Left cardiac atrium (tissue), 4 donors: ENCODE measurements around the gene HOXB3. TPM values are rescaled to one million over a fixed set of nuclear protein-coding genes. Genes with fewer than 3 reads are reported as not detected.

ENCODE experiments used
- ATAC-seq, 2 donors: fragments of 200-7000 bp; cut with Tn5 transposase; one replicate each; pipeline ENCODE4 v1.9.1; 2020; ENCODE audit warnings: mild to moderate bottlenecking in 2 of 2, moderate library complexity in 2 of 2
- DNase-seq: peaks from one replicate; pipeline ENCODE4 v3.0.0-alpha.2; 2020
- intact Hi-C, 2 donors: fragments of 100-400 bp; cut with DNase I; formaldehyde crosslinking; loops; one replicate each; pipeline versions ENCODE4 v1.14.1 to v1.15.1; 2022 to 2023
- total RNA-seq, 2 donors: library from RNA; stranded (reverse); fragmentation: NEBNext Ultra II Directional; extraction: Animal tissue kit (Norgen Biotek cat#: 25700); gene quantifications; one replicate each; pipeline ENCODE4 v1.2.1, GENCODE V29; 2021
- donor health status: DM: no; HTN: yes; CAD: no.
- donor health status: DM: no; HTN: yes; CAD: no; lungs with severe emphysema.
- donor health status: DM: yes; HTN: yes; CAD: no.
- donor health status: Dilated cardiomyopathy.

The HOXB3 gene
- total RNA-seq, 2 donors from 2014 or later, result 1.2 to 2.8 TPM

DNA sequence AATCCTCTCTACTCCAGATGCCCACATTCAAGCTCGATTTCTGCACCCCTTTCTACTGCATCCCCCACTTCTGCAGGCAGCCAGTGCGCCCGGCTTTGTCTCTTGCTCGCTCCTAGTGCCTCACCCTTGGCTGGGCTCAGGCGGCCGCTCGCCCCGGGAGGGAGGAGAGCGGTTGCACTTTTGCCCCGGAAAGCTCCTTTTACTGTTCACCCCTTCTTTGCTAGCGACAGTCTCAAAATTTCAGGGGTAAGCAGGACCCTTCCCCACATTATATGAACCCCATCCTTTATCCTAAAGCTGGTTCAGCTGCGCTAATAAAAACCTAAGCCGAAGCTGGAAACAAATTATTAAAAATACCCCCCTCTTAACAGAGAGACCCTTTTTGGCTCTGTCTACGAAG, 2.5 kb upstream of the HOXB3 start:
- DNase-seq (no peak), ATAC-seq (no peak)
- intact Hi-C loops, result loop anchor here in 1 of 2 donors (5.0 kb wide), 1 partner anchor 100 kb away; no protein-coding TSS in a partner anchor

GRCh38 chr17:48592057-48592514, 2.0 kb upstream of the HOXB3 start:
- intact Hi-C loops, result loop anchor here in 1 of 2 donors (5.0 kb wide), 1 partner anchor 100 kb away; no protein-coding TSS in a partner anchor

GRCh38 chr17:48591255-48592056, 1.4 kb upstream of the HOXB3 start:
- DNase-seq, result no peak
- ATAC-seq, result no peak
- intact Hi-C loops, result loop anchor here in 1 of 2 donors (5.0 kb wide), 1 partner anchor 99 kb away; no protein-coding TSS in a partner anchor

More at GRCh38 chr17:48592057-48592514, 2.0 kb upstream of the HOXB3 start:
- DNase-seq, result no peak
- no peak for ATAC-seq

DNA sequence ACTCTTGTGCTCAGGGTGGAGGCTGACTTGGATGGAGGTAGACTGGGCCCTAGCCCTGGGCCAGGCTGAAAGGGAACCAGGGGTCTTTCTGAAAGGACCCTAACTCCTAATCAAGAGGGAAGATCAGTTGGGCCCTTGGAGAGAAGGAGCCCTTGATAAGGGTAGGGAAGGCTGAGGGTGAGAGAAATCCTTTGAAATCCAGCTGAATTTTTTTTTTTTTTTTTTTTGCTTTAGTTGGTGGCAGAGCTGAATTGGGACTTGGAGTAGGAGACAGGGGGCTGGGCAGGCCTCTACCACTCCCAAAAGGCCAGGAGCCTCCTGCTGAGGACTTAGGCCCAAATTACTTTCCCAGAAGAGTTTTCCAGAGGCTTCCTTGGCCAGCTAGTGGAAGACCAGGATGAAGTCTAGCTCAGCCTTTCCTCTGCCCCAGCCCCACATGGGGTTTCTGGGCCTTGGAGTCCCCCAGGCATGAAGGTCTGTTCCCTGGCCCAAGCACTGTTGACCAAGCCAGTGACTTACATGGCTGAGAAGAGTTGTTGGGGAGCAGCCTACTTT, 643 bp upstream of the HOXB3 start:
- DNase-seq, result no peak
- intact Hi-C loops, result loop anchor here in 1 of 2 donors (5.0 kb wide), 1 partner anchor 98 kb away; no protein-coding TSS in a partner anchor
- ATAC-seq, result no peak

GRCh38 chr17:48589060-48589830, 796 bp downstream of the HOXB3 start:
- intact Hi-C loops, result no loop called here
- no peak for ATAC-seq
- no peak for DNase-seq

GRCh38 chr17:48588528-48588927, 1.5 kb downstream of the HOXB3 start:
- intact Hi-C loops, result no loop called here
- DNase-seq (no peak), ATAC-seq (no peak)

DNA sequence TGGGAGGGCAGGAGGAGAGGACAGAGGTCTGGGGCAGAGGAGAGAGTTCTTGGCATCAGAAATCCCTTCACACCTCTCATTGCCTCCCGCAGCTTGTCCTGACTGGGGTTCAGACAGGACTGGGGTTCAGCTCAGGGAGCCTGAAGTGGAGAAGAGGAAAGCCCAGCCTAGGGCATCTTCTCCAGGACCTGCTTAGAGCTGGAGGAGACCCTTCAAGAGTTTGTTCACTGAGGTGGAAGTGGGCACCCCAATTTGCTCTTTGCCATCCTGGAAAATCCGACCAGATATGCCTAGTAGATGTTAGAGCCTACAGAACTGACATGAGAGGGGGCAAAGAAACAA, 2.0 kb downstream of the HOXB3 start:
- intact Hi-C loops, result no loop called here
- ATAC-seq (no peak), DNase-seq (no peak)

- intact Hi-C loops, result no loop called here
- ATAC-seq (no peak), DNase-seq (no peak)
These were observed 2.6 kb downstream of the HOXB3 start for GRCh38 chr17:48587276-48588073.

DNA sequence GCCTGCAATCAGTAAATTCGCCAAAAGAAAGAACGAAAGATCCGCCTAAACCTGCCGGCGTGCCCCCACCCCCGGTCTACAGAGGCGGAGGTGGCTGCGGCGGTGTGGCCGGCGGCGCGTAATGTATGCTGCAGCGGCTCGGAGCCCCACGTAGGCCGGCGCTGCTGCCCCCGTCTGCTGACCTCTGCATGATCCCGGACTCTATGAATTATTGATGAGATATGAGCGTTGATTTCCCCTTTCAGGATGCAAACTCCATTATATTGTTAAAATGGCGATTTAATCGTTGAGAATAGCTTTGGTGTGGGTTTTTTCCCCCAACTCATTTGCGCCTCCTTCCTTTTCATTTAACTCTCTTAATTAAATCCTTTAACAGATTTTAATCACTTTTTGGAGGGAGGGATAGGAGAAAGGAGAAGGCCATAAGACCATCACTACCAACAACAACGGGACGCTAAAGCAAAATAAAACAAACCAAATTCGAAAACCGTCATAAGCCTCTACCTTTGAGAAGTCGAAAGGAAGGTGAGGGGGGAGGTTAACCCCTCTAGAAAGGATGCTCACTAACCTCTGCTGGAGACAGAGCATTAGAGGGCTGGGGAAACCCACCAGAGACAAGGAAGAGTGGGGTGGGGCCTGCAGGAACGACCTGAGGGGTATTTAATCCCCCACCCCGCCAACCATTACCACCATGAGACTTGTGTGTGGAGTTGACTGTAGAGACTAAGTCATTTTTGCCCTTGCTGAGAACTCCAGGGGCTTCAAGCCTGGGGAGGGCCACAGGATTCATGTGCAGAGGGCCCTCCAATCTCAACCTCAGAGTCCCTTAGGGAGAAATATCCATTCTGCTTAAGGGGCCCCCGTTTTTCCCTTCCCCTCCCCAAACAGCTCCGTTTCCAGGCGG, 3.4 kb downstream of the HOXB3 start:
- DNase-seq, result no peak
- ATAC-seq, result peak in 1 of 2 donors; percentile 8
- intact Hi-C loops, result no loop called here

DNA sequence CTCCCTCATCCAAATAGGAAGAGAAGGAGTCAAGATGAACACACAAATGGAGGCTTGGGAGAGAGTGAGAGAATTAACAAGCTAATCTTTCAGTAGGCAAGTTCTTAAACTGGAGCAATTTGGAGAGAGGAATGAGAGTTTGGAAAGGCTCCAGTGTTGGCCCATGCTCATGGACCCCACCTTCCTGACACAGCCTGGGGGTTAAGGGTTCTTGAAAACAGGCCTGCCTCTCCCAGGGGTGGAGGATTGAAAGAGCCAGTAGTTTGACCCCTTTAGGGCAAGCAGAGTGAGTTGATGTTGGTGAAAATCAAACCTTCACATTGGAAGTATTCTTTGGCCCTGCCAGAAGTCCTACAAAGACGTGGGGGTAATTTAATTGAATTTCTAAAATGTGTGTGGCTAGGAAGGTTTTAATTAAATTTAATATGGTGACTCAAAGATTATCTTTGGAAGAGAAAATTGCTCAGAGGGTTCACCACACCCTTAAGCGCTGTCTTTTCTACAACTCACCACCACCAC, 5.8 kb downstream of the HOXB3 start:
- ATAC-seq (no peak), DNase-seq (no peak)
- intact Hi-C loops, result no loop called here

DNA sequence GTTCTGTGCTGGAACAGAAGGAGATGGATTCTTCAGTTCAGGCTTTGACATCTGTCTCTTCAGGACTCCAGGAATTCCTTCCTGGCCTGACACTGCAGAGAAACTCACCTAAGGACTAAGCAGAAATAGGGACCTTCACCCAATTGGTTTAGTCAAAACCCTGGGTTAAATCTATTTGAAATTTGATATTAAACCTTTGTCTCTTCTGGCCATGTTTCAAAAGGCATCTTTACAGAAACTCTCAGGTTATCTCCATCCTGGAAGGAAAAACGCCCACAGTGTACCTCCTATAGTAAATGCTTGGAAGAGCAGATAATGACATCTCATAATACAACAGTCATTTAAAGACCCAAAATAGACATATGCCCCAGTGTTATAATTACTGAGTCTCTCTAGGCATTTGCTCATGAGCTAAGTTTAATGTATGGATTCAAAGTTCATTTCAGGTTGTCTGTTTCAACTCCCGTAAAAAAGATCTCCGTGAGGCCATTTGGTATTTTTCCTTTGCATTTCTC, 6.3 kb downstream of the HOXB3 start:
- intact Hi-C loops, result no loop called here
- ATAC-seq, result no peak
- DNase-seq, result no peak

DNA sequence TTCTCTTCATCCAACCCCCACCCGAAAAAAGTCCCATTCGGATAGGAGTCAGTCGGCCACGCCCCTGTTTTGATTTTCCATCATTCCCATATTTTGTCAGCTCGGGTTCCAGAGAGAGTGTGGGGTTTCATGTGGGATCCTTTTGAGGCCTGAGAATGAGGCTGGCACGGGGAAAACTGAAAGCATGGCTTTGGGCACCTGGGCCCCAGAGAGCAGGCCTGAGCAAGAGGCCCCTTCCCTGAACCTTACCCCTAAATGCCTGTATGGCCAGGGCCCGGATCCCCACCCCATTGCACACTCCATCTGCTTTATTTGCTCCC, 7.3 kb downstream of the HOXB3 start:
- ATAC-seq, result no peak
- no peak for DNase-seq
- intact Hi-C loops, result no loop called here

GRCh38 chr17:48579760-48580554, 10.1 kb downstream of the HOXB3 start:
- intact Hi-C loops, result no loop called here
- ATAC-seq (no peak), DNase-seq (no peak)

GRCh38 chr17:48579471-48579759, 10.6 kb downstream of the HOXB3 start:
- no peak for DNase-seq
- intact Hi-C loops, result no loop called here
- ATAC-seq, result no peak

DNA sequence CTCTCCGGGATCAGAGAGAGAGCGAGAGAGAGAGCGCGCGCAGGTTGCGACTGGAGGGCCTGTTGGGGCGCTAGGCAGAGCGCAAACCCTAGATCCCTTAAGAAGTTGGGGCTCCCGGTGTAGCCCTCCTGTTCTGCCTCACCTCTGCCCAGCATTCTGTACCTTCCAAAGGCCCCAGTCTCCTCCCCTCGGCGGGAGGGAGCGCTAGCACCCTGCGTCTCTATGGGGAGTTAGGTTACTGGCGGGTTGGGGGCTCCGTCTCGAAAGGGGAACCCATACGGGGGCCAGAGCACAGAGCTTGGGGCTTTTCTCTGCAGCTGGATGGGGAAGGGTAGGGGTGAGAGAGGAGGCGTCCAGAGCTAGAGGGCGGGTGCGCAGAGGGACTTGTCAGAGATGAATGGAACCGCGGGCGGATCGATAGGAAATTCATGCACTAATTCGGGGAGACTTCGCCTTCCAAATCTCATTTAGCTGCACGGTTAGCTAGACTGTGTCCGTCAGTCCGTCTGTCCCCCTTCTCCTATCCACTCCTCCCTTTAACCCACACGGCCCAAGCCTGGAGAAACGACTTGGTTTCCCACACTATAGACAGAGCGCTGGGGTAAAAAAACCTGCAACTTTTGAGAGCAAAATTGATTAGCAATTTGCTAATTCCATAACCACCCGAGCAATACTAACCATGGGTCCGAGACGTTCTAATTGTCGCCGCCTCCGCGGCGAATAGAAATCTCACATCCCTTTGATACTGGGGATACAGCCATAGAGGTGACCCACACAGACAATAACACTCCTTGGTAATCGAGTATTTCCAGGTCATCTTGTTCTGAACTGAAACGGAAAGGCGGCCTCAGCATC, 11.2 kb downstream of the HOXB3 start:
- ATAC-seq (peak; percentile 5 to 13), DNase-seq (no peak)
- intact Hi-C loops, result no loop called here

- ATAC-seq (peak; percentile 58 to 70), DNase-seq (peak; percentile 69)
- intact Hi-C loops, result no loop called here
These were observed 12.0 kb downstream of the HOXB3 start, which contains the start of gene HOXB4 for GRCh38 chr17:48577946-48578615. Gene HOXB4 (minus strand): TSS chr17:48578350. CDS start chr17:48578319, 31 bp downstream.
